LNCAP (cell line): ENCODE measurements around the gene DENND4C.

Experiments used
- TF ChIP-seq, protein P1 (sequence below): fragments of 450-650 bp; IDR thresholded peaks from 2 replicates; pipeline ENCODE4 v1.5.1; 2017; ENCODE audit warnings: mild to moderate bottlenecking

DENND4C gene

DNA sequence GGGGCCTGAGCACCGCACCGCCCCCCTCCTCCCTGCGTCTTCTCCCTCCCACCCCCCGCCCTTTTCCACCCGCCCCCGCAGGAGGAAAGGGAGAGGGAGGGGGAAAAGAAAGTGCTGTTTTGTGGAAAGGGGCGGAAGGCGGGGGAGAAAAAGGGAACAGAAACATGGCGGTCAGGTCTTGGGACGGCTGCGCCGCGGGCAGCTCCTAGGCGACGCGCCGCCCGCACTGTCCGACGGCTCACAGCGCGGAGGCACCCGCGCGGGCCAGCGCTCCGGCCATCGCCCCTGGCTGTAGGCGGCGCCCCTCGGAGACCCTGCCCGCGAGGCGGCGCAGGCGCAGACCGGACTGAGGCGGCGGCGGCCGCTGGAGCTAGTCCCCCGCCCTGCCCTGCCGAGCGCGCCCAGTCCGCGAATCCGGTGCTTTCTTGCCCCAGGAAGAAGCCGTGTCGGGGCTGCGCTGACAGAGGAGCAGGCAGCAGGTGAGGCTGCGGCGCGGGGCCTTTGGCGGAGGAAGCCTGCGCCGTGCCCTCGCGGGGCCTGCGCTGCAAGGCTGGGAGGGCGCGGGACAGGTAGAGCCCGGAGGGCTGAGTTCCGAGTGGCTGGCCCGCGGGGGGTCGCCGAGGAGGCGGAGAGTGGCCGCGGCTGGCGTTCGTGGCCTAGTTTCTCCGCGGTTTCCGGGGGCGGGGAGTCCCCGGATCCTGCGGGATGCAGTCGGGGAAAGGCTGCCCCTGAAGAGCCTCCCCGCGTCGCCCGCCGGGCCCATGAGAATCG lies at the start of gene DENND4C:
DENND4C (plus strand) TSS at position 339 of the 771 bp plus-strand sequence. CDS start 45,482 bp downstream, outside the sequence.
- TF ChIP-seq, protein P1, sequence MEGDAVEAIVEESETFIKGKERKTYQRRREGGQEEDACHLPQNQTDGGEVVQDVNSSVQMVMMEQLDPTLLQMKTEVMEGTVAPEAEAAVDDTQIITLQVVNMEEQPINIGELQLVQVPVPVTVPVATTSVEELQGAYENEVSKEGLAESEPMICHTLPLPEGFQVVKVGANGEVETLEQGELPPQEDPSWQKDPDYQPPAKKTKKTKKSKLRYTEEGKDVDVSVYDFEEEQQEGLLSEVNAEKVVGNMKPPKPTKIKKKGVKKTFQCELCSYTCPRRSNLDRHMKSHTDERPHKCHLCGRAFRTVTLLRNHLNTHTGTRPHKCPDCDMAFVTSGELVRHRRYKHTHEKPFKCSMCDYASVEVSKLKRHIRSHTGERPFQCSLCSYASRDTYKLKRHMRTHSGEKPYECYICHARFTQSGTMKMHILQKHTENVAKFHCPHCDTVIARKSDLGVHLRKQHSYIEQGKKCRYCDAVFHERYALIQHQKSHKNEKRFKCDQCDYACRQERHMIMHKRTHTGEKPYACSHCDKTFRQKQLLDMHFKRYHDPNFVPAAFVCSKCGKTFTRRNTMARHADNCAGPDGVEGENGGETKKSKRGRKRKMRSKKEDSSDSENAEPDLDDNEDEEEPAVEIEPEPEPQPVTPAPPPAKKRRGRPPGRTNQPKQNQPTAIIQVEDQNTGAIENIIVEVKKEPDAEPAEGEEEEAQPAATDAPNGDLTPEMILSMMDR: no peak

DNA sequence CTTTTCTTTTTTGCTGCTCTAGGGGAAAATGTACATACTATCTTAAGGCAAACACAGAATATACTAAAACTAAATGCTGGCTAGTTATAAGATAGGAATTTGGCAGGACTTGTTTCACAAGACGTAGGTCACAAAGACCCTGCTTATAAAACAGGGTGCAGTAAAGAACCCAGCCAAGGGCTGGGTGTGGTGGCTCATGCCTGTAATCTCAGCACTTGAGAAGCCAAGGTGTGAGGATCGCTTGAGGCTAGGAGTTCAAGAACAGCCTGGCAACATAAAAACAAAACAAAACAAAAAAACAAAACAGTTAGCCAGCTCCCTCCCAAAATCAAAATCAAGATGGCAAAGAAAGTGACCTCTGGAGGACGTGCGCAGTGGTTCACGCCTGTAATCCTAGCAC lies 49.5 kb upstream of the DENND4C start:
- TF ChIP-seq, protein P1: no peak

DNA sequence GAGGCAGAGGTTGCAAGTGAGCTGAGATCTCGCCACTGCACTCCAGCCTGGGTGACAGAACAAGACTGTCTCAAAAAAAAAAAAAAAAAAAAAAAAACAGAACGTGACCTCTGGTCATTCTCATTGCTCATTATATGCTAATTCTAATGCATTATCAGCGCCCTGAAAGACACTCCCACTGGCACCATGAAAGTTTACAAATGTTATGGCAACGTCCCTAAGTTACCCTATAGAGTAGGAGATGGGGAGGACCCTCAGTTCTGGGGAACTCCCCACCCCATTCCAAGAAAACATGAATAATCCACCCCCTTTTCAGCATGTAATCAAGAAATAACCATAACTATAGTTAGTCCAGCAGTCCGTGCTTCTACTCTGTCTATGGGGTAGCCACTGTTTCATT lies 48.9 kb upstream of the DENND4C start:
- TF ChIP-seq, protein P1: no peak

DNA sequence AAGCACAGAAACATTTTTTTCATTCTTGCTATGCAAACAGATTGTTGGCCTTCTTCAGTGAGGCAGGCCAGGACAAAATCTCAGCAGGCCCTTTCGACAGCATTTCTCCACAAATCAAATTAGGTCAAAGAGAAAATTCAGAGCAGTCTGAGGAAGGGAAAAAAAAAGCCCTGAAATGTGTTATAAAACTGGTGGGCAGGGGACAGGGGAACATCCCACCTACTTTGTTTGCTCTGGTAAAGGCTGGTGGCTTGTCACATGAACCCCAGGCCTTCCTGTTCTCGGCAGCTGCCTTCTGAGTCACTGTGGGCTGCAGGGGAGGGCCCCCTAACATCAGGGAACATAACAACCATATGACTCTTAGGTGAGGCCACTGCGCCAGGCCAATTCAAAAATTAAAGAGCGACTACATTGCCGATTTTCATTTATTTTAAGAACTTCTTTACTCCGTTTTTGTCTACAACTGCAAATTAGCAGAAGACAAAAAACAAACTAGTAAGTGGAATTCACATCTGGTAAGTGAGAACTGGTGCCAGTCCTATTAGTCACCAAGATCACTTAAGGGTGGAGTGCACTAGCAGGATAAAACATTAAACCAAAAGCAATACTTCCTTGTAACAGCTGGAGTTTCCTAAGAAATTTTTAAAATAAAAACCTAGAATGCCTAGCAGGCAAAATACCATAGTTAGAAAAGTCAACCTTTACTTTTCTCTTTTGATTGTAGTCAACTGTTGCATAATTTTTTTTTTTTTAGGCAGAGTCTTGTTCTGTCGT lies 46.2 kb upstream of the DENND4C start:
- TF ChIP-seq, protein P1: no peak

DNA sequence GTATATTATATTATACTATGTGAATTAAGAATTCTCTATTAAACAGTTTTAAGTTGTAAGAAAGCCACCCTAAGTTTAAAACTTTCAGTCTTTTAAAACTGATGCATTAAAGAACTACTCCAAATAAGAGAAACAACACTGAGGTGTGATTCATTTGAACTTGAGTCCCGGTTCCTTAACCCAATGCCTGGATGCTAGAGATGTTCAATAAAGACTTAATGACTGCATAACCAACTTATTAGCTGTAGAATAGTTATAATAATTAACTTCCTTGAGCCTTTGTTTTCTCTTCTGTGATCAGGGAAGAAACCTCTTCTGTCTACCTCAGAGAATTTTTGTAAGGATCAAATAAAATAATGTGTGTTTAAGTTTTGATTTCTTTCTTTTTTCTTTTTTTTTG lies 45.3 kb upstream of the DENND4C start:
- TF ChIP-seq, protein P1: no peak

DNA sequence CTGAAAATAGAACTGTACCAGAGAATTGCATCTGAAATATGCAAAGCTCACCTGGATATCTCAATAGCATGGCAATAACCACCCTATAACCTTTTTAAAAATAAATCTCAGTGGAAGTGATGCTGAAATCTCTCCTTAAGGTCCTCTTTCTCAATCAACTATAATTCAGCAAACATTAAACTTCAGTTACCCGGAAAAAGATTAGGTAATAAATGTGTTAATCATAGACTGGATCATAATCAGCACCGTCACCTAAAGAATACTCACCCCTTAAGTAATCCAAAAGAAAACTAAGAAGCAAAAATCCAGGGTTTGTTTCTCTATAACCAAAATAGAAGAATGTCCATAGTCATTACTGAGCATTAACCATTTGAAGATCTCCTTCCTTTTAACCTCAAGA lies 44.3 kb upstream of the DENND4C start:
- TF ChIP-seq, protein P1: no peak

DNA sequence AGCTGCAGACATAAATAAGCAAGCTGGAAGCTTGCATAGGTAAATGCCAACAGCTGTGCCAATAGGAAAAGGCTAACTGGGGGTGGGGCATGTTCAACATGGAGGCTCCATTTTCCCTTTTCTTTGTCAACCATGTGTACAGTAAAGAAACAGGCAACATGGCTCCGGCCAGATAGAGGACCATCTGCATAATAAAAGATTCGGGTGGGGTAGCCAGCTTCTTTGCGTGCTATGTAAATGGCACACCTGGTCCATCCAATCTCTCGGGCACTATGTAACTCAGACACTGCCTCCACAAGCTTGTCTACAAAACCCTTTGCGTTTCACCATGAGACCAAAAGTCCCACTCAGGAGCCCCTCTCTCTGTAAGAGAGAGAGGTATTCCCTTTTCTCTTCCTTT lies 41.7 kb upstream of the DENND4C start:
- TF ChIP-seq, protein P1: no peak
